ENCODE measurements around the gene SSTR3. TPM values are rescaled to one million over a fixed set of nuclear protein-coding genes. Genes with fewer than 3 reads are reported as not detected.

Gene SSTR3
- total RNA-seq, 1 experiment from 2014 or later = 0.08 TPM

DNA sequence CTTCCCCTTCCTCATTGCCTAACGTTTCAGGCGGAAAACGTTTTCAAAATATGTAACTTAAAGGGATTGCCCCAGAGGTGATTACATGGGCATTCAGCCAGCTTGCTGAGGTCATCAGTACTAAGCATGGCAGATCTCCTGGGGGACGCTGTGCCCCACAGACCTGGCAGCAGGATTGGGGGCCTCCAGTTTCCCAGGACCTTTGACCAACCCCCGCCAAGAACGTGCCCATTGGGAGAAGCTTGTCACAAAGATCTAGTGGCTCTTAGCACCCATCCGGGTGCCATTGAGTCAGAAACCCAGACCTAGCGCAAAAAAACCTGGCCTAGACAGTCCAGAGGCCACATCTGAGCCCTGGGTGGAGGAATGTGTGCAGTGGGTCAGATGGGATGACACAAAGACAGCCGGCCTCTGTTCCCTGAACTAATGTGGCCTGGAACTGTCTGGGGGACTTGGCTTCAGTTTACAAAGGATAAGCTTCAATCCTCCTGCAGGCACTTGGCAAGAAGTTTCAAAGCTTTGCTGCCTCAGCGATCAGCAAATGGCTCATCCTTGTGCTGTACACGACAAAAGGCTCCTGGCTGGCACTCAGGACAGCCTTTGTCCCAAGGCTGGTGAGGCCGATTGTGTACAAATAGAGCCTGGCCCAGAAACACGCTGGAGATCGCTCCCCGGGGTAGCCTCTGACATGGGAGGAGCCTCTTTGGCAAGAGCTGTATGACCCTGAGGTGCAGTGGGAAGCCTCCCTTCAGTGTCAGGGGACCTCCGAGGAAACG is 33.7 kb downstream of the SSTR3 start:
- ChIA-PET CTCF (interaction anchor here (0.6 kb wide), 1 partner anchor 51 kb away, joined by 3 read pairs; no protein-coding TSS in a partner anchor), POLR2A (interaction anchor here (0.6 kb wide), 1 partner anchor 66 kb away, joined by 3 read pairs; no protein-coding TSS in a partner anchor)
- Histone ChIP-seq H3K27ac (ENCODE audit: low read length) (peak overlapping the region; percentile 51), H3K4me3 (ENCODE audit: low read depth in 2 of 2, low read length in 2 of 2) (no peak overlapping the region), H3K27me3 (ENCODE audit: control insufficient read depth, insufficient read depth, low read length) (no peaks in the 10 kb centered on the region), H3K36me3 (ENCODE audit: control insufficient read depth, insufficient read depth, low read length) (no peaks in the 10 kb centered on the region), H3K4me1 (ENCODE audit: control insufficient read depth, insufficient read depth, low read length) (peaks cover 15% of the 10 kb centered on the region), H3K9me3 (ENCODE audit: control insufficient read depth, insufficient read depth, low read depth, low read length) (no peaks in the 10 kb centered on the region)
- no TSS peak for BruUV-seq (replicated peaks)
- intact Hi-C loops (cut with micrococcal nuclease; ENCODE audit: unreplicated experiment) (no loop called here), in situ Hi-C loops (cut with HindIII; ENCODE audit: low pct_unique_long_range_greater_than_20kb, low sequenced_read_pairs) (no loop called here)
- DNase-seq (ENCODE audit: low read depth, low spot score) (no peak), ATAC-seq (peak; percentile 42; the same call in 1 of the 2 replicates)
- TF ChIP-seq POLR2AphosphoS5 (IDR thresholded peaks at IDR 0.05; ENCODE audit: low read depth, low read length) = no peak
- peak; percentile 17; the same call in 1 of the 2 replicates for TF ChIP-seq TCF7L2 (IDR thresholded peaks at IDR 0.05; ENCODE audit: low read depth, low read length)
- TF ChIP-seq, protein P1, sequence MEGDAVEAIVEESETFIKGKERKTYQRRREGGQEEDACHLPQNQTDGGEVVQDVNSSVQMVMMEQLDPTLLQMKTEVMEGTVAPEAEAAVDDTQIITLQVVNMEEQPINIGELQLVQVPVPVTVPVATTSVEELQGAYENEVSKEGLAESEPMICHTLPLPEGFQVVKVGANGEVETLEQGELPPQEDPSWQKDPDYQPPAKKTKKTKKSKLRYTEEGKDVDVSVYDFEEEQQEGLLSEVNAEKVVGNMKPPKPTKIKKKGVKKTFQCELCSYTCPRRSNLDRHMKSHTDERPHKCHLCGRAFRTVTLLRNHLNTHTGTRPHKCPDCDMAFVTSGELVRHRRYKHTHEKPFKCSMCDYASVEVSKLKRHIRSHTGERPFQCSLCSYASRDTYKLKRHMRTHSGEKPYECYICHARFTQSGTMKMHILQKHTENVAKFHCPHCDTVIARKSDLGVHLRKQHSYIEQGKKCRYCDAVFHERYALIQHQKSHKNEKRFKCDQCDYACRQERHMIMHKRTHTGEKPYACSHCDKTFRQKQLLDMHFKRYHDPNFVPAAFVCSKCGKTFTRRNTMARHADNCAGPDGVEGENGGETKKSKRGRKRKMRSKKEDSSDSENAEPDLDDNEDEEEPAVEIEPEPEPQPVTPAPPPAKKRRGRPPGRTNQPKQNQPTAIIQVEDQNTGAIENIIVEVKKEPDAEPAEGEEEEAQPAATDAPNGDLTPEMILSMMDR (IDR thresholded peaks at IDR 0.05) = no peak
- no peak for TF ChIP-seq SIN3A (IDR thresholded peaks at IDR 0.05; ENCODE audit: borderline replicate concordance, insufficient read depth, low read depth, low read length)

DNA sequence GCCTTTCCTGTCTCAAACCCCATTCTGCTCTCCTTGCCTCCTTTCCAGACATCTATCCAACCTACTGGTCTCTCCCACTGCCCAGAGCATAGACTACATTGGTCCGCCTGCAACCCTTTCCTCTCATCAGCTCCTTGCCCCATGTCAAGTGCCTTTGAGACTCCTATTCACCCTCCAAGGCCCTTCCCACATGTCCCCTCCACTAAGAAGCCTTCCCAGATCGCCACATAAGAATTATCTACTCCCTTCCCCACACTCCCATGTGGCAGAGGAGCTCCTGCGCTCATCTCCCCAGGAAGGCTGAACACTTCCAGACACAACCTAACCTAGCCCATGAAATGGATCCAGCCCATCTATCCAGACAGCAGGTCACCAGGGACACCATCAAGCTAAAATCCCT is 34.5 kb downstream of the SSTR3 start:
- DNase-seq (ENCODE audit: low read depth, low spot score) = no peak
- ChIA-PET POLR2A (interaction anchor here (0.6 to 0.7 kb wide), 2 partner anchors 65 to 110 kb away, joined by 3 to 7 read pairs; no protein-coding TSS in a partner anchor), CTCF (no interaction called here)
- intact Hi-C loops (cut with micrococcal nuclease; ENCODE audit: unreplicated experiment) = no loop called here
- BruUV-seq (replicated peaks) = no TSS peak
- H3K4me1 ChIP-seq (ENCODE audit: control insufficient read depth, insufficient read depth, low read length) = peaks cover 15% of the 10 kb centered on the region
- H3K27ac ChIP-seq (ENCODE audit: low read length) = peak overlapping the region; percentile 51
- H3K4me3 ChIP-seq (ENCODE audit: low read depth in 2 of 2, low read length in 2 of 2) = no peak overlapping the region
- H3K36me3 ChIP-seq (ENCODE audit: control insufficient read depth, insufficient read depth, low read length) = no peaks in the 10 kb centered on the region
- H3K9me3 ChIP-seq (ENCODE audit: control insufficient read depth, insufficient read depth, low read depth, low read length) = no peaks in the 10 kb centered on the region
- H3K27me3 ChIP-seq (ENCODE audit: control insufficient read depth, insufficient read depth, low read length) = no peaks in the 10 kb centered on the region
- no peak for ATAC-seq
- in situ Hi-C loops (cut with HindIII; ENCODE audit: low pct_unique_long_range_greater_than_20kb, low sequenced_read_pairs) = no loop called here
- TF ChIP-seq, protein P1 (IDR thresholded peaks at IDR 0.05) = no peak
- TF ChIP-seq TCF7L2 (IDR thresholded peaks at IDR 0.05; ENCODE audit: low read depth, low read length) (no peak), SIN3A (IDR thresholded peaks at IDR 0.05; ENCODE audit: borderline replicate concordance, insufficient read depth, low read depth, low read length) (no peak), POLR2AphosphoS5 (IDR thresholded peaks at IDR 0.05; ENCODE audit: low read depth, low read length) (no peak), REST (IDR thresholded peaks at IDR 0.05; ENCODE audit: insufficient read depth in 1 of 2, low read depth in 2 of 2, low read length in 1 of 2) (no peak)

Data from Panc1 (cell line).